Activated CD4-positive, alpha-beta T cell treated with anti-CD3 and anti-CD28 coated beads, Interleukin-2, Interleukin-6, amounts not matched to agents 100 ng/mL and 50 ng/mL, durations not matched to agents 16 hours and 8 hours (primary cell): ENCODE measurements around the gene DBT.
A peak's percentile ranks its signal among the peaks of the same experiment; 100 is the strongest.
"Not testable (repeated sequence)": the region's sequence is repeated elsewhere in the genome, so short reads cannot be mapped to it uniquely, and the experiment has no call there.

Experiments
- DNase-seq: peaks from one replicate; pipeline ENCODE4 v3.0.0-alpha.2; 2020

The DBT gene

DNA sequence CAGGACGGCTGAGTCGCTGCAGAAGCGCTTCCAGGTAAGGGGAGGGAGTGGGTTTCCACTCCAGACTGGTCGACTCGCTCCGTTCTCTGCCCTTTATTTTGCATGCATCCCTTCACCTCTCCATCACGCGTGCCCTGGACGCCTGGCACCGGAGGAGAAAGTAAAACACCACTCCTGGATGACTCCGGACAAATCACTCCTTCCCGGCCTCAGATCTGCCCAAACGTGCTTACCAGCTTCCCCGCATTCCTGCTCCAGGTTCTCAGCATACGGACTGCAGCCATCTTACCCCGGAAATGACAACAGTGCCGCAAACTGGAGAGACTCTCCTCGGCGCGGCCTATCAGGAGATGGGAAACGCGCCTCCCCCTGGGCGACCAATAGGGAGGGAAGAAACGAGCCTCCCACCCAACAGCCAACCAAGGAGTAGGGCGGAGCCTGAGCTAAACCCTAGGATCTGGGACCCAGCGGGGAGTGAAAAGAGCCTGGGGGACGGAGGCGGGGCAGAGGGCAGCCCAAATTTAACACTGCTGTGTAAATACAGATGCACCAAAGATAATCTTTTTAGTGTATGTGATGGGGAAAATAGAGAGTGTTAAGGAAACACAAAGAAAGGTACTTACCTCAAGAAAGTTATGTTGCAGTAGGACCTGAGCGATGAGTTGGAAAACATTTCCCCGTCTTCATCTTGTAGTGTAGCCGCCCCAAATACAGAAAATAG is at the start of gene DBT:
TSS of gene DBT (minus strand) at position 298 of the 721 bp plus-strand sequence. CDS start at position 284, 14 bp downstream.
- DNase-seq: peak; percentile 97

DNA sequence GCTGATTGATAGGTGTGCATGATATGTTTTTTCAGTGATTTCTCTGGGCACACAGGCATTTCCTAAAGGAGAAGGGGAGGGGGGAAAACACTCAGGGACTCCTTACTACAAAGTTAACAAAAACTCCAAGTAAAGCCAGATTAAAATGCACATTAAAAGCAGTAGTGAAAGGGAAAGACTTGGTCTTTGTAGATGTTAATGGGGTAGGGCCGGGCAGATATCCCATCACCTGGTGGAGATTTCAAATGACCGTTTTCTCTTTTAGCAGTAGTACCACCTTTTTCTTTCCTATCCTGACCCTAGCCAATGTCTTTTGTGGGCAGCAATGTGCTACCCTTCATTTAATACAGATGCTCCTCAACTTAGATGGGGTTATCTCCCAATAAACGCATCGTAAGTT is 48.9 kb upstream of the DBT start:
- no peak for DNase-seq

GRCh38 chr1:100296997-100297396 is 47.4 kb upstream of the DBT start:
- not testable (repeated sequence) for DNase-seq

DNA sequence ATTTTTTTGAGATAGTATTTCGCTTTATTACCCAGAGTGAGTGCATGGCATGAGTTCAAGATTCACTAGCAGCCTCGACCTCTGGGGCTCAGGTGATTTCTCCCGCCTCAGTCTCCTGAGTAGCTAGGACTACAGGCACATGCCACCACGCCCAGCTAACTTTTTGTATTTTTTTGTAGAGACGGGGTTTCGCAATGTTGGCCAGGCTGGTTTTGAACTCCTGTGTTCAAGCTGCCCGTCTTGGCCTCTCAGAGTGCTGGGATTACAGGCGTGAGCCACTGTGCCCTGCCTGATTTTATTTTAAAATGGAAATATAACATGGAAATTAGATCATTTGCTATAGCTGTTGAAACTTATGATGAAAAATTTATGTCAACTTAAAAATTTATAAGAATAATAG is 46.5 kb upstream of the DBT start:
- DNase-seq: no peak

DNA sequence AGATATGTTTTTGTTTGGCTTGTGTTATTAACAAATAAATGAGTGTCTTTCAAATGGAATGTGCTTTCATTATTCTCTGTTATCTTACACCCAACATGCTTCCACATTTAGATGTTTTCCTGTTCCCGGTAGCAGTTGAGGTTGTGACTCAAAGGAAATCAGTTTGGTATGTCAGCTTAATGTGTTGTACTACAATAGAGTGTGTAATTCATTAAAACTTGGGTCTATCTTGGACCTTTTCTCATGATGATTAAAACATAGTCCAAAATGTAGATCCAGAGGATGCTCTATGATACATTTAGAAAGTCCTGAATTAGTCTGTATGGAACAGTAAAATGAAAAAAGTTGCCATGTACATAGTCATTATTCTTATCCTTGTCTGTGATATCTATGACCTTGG is 43.1 kb upstream of the DBT start:
- peak; percentile 25 for DNase-seq

DNA sequence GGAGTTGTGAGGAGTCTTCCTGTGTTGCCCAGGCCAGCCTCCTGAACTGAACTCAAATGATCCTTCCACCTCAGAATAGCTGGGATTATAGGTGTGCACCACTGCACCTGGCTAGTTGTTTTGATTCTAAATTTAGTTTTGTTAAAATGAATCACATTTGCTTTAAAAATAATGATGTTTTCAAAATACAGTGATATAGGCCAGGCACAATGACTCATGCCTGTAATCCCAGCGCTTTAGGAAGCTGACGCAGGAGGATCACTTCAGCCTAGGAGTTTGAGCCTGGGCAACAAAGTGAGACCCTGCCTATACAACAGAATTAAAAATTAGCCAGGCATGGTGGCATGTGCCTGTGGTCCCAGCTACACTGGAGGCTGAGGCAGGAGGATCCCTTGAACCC is 40.7 kb upstream of the DBT start:
- DNase-seq: no peak

DNA sequence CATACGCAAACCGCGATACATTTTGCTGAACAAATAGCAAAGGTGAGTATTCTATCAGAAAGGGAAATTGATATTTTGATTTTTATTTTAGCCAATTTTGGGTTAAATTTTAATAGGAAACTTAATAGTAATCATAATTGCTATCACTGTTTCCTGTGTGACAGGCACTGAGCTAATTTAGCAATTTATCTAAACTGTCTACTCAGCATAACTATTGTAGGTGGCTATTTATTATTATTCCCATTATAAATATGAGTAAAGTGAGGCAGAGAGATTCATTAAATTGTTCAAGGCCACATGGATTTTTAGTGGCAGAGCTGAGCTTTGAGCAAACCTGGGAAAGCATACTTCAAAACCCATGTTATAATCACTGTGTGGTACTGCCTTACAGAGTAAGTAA is 37.5 kb upstream of the DBT start:
- DNase-seq: no peak

- no peak for DNase-seq
Observed at GRCh38 chr1:100284591-100284990, 35.0 kb upstream of the DBT start.

DNA sequence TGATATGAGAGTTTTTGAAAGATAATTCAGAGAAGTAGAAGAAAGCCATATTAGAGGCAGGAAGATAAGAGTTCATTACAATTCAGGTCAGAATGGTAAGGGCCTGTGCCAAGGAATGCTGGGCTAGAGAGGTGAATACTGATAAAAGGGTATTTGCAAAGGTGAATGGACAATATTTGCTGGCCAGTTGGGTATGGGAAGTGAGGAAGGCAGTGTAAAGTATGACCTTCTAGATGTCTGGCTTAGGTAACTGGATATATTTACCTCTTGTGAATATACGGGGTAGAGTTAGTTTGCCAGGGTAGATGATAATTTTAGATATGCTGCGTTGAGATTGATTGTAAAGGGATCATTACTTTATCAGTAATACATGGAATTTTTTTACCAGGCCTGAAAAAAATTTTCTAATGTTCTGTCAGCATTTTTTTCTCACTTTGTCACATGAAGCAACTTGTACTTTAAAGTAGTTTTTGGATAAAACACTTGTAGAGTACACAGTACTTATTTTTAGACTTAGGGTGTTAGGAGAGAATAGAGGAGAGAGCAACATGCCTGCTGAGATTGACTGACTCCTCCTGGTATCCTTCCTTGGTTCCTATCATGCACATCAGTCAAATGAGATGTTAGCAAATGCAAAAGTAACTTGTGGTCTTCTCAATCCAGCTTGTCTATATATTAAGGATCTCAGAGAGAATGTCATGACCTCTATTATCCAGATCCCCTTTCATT is 30.5 kb upstream of the DBT start:
- no peak for DNase-seq

DNA sequence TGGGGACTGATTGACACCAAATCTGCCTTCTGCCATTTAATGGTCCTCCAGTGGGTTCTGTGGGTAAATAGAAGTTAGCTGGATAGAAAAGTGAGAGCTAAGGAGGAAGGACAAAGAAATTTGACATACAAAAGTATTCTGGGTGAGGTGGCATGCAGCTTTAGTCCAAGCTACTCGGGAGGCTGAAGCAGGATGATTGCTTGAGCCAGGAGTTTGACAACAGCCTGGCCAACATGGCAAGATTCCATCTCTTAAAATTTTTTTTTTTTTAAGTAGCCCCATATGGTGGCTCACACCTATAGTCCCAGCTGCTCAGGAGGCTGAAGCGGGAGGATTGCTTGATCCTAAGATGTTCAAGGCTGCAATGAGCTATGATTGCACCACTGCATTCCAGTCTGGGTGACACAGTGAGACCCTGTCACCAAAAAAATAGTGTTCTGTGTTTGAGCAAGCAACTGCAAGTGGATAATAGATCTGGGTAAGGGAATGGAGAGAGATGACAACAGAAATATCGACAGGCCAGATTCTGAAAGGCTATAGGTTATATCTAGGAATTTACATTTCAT is 29.8 kb upstream of the DBT start:
- no peak for DNase-seq

DNA sequence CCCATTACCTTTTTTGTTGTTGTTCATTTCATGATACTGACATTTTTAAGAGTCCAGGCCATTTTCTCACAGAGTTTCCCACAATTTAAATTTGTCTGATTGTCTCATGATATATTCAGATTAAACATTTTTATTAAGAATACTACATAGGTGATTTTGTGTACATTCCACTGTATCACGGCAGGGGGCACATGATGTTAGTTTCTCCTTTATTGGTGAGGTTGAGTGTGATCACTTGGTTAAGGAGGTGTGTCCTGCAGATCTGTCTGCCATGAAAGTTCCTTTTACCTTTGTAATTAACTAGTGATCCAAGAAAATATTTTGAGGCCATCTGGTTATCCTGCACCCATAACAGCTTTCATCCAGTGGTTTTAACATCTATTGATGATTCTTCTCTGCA is 28.2 kb upstream of the DBT start:
- peak; percentile 18 for DNase-seq

DNA sequence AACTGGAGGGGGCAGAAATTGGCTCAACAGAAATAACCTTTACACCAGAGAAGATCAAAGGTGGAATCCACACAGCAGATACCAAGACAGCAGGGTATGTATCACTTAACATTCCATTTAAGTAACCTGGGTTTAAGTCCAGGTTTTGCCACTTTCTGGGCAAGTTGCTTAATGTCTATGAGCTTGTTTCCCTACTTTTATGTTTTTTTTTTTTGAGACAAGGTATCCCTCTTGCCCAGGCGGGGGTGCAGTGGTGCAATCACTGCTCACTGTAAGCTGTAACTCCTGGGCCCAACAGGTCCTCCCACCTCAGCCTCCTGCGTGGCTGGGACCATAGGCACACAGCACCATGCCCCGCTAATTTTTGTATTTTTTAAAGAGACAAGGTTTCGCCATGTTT is 18.6 kb upstream of the DBT start:
- no peak for DNase-seq

DNA sequence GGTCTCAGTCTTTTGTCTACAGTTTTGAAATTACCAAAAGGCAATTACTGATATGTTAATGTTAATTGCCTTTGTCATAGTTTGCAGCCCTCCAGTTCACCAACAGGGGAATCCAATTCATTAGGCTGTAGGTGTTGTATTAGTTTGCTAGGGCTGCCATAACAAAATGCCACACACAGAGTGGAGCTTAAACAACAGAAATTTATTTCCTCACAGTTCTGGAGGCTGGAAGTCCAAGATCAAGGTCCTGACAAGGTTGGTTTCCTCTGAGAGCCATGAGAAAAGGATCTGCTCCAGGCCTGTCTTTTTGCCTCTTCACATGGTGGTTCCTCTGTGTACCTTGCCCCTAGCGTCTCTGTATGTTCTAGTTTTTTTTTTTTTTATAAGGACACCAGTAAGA is 17.6 kb upstream of the DBT start:
- no peak for DNase-seq

DNA sequence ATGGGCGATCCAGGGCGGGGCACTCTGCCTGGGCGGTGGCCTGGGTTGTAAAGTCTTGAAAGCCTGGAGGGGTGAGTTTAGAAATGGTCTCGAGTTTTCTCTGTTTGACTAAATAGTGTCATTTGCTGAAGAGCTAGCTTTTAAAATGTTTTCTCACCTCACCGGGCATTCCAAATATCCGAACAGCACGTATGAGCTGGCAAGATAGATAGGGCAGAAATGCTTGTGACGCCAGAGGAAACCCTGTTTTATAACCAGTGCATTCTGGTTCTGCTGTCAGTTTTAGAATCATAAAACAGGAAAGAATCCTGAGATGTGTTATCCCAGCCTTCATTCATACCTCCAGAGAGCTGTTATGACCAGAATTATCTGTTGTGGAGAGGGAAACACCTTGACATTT is 17.1 kb upstream of the DBT start:
- DNase-seq: peak; percentile 58

- DNase-seq: peak; percentile 97
Observed at GRCh38 chr1:100265931-100266740, 16.5 kb upstream of the DBT start, which contains the start of gene RTCA. Gene RTCA (plus strand): TSS chr1:100266216. CDS start chr1:100266376, 160 bp downstream.

DNA sequence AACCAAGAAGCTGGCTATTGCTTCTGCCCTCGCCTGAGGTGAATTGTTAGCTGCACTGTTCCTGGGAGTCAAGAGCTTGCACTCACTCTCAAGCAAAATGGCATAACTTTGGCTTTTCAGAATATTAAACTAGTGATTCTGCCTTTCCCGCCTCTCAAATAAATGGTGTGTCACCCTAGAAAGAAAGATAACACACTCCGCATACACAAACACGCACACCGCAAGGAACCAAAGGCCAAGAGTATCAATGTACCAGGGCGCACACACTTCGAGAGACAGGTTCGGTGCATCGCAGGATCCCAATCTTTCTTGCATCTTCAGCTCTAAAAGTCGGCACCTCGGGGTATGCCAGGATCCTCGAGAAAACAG is 15.9 kb upstream of the DBT start:
- DNase-seq: peak; percentile 26

GRCh38 chr1:100264081-100264480 is 14.4 kb upstream of the DBT start:
- not testable (repeated sequence) for DNase-seq

GRCh38 chr1:100261686-100262085 is 12.1 kb upstream of the DBT start:
- no peak for DNase-seq

DNA sequence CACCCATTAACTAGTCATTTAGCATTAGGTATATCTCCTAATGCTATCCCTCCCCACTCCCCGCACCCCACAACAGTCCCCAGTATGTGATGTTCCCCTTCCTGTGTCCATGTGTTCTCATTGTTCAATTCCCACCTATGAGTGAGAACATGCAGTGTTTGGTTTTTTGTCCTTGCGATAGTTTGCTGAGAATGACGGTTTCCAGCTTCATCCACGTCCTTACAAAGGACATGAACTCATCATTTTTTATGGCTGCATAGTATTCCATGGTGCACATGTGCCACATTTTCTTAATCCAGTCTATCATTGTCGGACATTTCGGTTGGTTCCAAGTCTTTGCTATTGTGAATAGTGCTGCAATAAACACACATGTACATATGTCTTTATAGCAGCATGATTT is 8.8 kb upstream of the DBT start:
- DNase-seq: not testable (repeated sequence)

GRCh38 chr1:100256273-100256672 is 6.6 kb upstream of the DBT start:
- DNase-seq: not testable (repeated sequence)

- DNase-seq: no peak
Observed at GRCh38 chr1:100253552-100253951, 3.9 kb upstream of the DBT start.

DNA sequence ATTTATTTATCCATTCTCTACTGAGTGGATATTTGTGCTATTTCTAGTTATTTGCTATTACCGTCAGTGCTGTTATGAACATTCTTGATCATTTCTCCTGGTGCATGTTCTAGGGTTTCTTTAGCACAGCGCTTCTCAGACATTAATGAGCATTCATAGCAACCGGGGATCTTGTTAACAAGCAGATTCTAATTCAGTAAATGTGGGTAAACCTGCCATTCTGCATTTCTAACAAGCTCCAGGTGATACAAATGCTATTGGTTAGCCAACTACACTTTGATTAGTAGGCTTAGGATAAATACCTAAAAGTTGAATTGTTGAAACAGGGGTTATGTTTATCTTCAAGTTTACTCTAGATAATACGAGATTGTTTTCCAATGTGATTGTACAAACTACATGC is 3.3 kb upstream of the DBT start:
- no peak for DNase-seq

GRCh38 chr1:100250807-100251206 is 1.2 kb upstream of the DBT start:
- DNase-seq: no peak
